ENCODE measurements around the gene RHBDD1. TPM values are rescaled to one million over a fixed set of nuclear protein-coding genes. Genes with fewer than 3 reads are reported as not detected.
A peak's percentile ranks its signal among the peaks of the same experiment; 100 is the strongest.

Gene RHBDD1
- total RNA-seq, 1 donor from 2014 or later, result 31.3 TPM

GRCh38 chr2:226796012-226796839 lies 39.6 kb upstream of the RHBDD1 start:
- H3K9me3 Mint-ChIP-seq (ENCODE audit: unreplicated experiment), result no peaks in the 10 kb centered on the region
- no peaks in the 10 kb centered on the region for H3K27me3 Mint-ChIP-seq (ENCODE audit: low read depth, unreplicated experiment)
- no peak for FAIRE-seq
- H3K27ac ChIP-seq (ENCODE audit: low read depth, low read length), result peak overlapping the region; percentile 7
- H3K36me3 ChIP-seq (ENCODE audit: insufficient read depth, low read length), result peaks cover 3% of the 10 kb centered on the region
- peaks cover 40% of the 10 kb centered on the region for H4K20me1 ChIP-seq (ENCODE audit: insufficient read depth, low read length)
- no peaks in the 10 kb centered on the region for H3K9me3 ChIP-seq (ENCODE audit: insufficient read depth, low read depth, low read length)
- TF ChIP-seq CTCF (IDR thresholded peaks at IDR 0.05; ENCODE audit: insufficient read depth, low read depth, low read length) (no peak), EZH2 (IDR thresholded peaks at IDR 0.05; ENCODE audit: insufficient read depth, low read length) (no peak)
- peaks cover 23% of the 10 kb centered on the region for H3K4me1 Mint-ChIP-seq (ENCODE audit: low read depth, unreplicated experiment)
- no peak for DNase-seq (ENCODE audit: low read depth)
- H3K4me3 ChIP-seq (ENCODE audit: insufficient read depth, low read depth, low read length), result peak overlapping the region; percentile 61
- no peak overlapping the region for H3K27ac Mint-ChIP-seq (ENCODE audit: unreplicated experiment)
- H2AFZ ChIP-seq (ENCODE audit: low read depth, low read length), result no peak overlapping the region
- peak overlapping the region; percentile 84 for H3K9ac ChIP-seq (ENCODE audit: low read length)
- H3K36me3 Mint-ChIP-seq (ENCODE audit: low read depth, unreplicated experiment), result peaks cover 29% of the 10 kb centered on the region
- peak overlapping the region; percentile 82 for H3K4me2 ChIP-seq (ENCODE audit: low read length)
- no peaks in the 10 kb centered on the region for H3K27me3 ChIP-seq (ENCODE audit: insufficient read depth, low read length)
- peaks cover 53% of the 10 kb centered on the region for H3K4me1 ChIP-seq (ENCODE audit: insufficient read depth, low read length)
- H3K79me2 ChIP-seq (ENCODE audit: insufficient read depth, low read length), result peaks cover 83% of the 10 kb centered on the region
- H3K4me3 Mint-ChIP-seq (ENCODE audit: unreplicated experiment), result peak overlapping the region; percentile 79

GRCh38 chr2:226796840-226797288 lies 39.0 kb upstream of the RHBDD1 start:
- Histone ChIP-seq H2AFZ (ENCODE audit: low read depth, low read length) (no peak overlapping the region), H3K79me2 (ENCODE audit: insufficient read depth, low read length) (peaks cover 78% of the 10 kb centered on the region), H3K27me3 (ENCODE audit: insufficient read depth, low read length) (no peaks in the 10 kb centered on the region), H4K20me1 (ENCODE audit: insufficient read depth, low read length) (peaks cover 40% of the 10 kb centered on the region), H3K4me1 (ENCODE audit: insufficient read depth, low read length) (peaks cover 55% of the 10 kb centered on the region), H3K27ac (ENCODE audit: low read depth, low read length) (peak overlapping the region; percentile 7), H3K4me2 (ENCODE audit: low read length) (peak overlapping the region; percentile 82), H3K9me3 (ENCODE audit: insufficient read depth, low read depth, low read length) (no peaks in the 10 kb centered on the region), H3K36me3 (ENCODE audit: insufficient read depth, low read length) (peaks cover 3% of the 10 kb centered on the region), H3K4me3 (ENCODE audit: insufficient read depth, low read depth, low read length) (peak overlapping the region; percentile 61), H3K9ac (ENCODE audit: low read length) (peak overlapping the region; percentile 33)
- TF ChIP-seq EZH2 (IDR thresholded peaks at IDR 0.05; ENCODE audit: insufficient read depth, low read length) (no peak), CTCF (IDR thresholded peaks at IDR 0.05; ENCODE audit: insufficient read depth, low read depth, low read length) (no peak)
- Mint-ChIP-seq H3K9me3 (ENCODE audit: unreplicated experiment) (no peaks in the 10 kb centered on the region), H3K4me1 (ENCODE audit: low read depth, unreplicated experiment) (peaks cover 23% of the 10 kb centered on the region), H3K36me3 (ENCODE audit: low read depth, unreplicated experiment) (peaks cover 29% of the 10 kb centered on the region), H3K4me3 (ENCODE audit: unreplicated experiment) (peak overlapping the region; percentile 79), H3K27ac (ENCODE audit: unreplicated experiment) (no peak overlapping the region), H3K27me3 (ENCODE audit: low read depth, unreplicated experiment) (no peaks in the 10 kb centered on the region)
- DNase-seq (ENCODE audit: low read depth), result no peak
- no peak for FAIRE-seq
